Stromal cell of bone marrow (primary cell): ENCODE results near the gene LGALS3.

Experiments used
- DNase-seq: peaks from one replicate; pipeline ENCODE4 v3.0.0-alpha.2; 2012; ENCODE audit warnings: low read depth

LGALS3 gene

DNA sequence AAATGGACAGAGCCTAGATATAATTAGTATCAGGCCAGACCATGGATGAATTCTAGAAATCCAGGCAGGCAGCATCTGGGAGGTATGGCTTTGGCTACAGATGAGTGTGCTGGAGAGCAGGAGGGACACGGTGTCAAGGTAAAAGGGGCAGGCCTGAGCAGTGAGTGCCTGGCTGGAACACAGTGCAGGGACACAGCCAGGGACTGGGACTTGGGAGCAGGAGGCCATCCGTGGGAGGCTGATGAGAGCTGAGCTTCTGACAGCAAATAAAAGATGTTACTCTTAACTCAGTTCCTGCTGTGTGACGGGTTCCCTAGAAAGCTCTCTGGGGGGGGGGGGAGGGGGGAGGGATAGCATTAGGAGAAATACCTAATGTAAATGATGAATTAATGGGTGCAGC, 13.6 kb upstream of the LGALS3 start:
- no peak for DNase-seq

DNA sequence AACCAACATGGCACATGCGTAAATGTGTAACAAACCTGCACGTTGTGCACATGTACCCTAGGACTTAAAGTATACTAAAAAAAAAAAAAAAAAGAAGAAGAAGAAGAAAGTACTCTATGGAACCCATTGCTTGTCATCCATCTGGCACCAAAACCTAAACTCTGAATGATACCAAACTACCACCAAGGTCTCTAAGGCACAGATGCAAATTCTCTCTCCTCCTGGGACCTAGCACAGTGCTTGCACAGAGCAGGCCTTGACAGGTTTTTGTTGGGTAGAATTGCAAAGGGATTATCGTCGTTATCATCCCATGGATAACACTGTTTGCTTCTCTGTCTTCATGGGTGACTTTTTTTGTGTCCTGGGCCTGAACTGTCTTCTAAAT, 13.2 kb upstream of the LGALS3 start:
- DNase-seq: no peak

GRCh38 chr14:55116246-55117030, 12.6 kb upstream of the LGALS3 start:
- no peak for DNase-seq

DNA sequence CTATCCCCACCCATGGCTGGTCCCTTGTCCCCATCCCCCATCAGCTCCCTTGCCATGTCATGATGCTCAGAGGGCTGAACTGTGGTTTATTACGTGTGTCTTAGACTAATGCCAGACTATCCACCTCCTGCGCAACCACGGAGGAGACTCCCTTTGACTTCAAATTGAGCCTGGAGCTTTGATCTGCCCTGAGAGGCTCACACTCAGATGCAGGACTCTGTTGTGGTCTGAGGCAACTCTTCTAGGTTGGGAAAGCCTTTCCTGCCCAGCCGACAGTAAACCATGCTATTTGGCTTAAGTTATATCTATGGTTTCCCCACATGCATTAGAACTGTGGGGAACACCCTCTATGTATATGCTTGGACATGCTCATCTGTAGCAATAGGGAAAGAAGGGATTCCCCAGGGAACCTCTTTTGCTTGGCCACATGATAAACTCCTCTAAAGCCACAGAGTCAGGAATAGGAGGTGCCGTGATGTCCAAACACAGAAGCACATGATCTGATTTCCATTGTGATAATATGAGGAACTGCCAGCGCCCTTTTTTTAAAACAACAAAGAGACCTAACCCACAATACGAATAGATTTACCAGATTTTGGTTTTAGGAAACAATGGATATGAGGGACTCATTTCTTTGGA, 11.1 kb upstream of the LGALS3 start:
- no peak for DNase-seq

DNA sequence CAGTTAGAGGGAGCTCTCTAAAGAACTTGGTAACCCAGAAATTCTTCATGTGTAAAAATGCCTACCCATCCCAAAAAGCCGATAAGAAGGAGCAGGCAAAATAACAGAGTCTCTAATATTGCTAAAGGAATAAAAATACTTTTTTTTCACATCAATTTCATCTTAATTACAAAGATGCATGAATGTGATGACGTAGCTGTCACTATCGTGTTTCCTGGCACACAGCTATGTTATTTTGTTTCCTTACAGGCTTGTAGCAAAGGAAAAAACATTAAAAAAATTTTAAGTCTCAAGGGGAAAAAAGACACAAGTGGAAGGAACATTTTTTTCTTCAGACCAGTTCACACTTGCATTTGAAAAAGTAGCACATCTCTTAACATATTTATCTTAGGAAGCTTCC, 10.3 kb upstream of the LGALS3 start:
- no peak for DNase-seq

GRCh38 chr14:55120571-55121495, 8.2 kb upstream of the LGALS3 start:
- DNase-seq: no peak

- DNase-seq: no peak
Observed at GRCh38 chr14:55121628-55122439, 7.2 kb upstream of the LGALS3 start.

DNA sequence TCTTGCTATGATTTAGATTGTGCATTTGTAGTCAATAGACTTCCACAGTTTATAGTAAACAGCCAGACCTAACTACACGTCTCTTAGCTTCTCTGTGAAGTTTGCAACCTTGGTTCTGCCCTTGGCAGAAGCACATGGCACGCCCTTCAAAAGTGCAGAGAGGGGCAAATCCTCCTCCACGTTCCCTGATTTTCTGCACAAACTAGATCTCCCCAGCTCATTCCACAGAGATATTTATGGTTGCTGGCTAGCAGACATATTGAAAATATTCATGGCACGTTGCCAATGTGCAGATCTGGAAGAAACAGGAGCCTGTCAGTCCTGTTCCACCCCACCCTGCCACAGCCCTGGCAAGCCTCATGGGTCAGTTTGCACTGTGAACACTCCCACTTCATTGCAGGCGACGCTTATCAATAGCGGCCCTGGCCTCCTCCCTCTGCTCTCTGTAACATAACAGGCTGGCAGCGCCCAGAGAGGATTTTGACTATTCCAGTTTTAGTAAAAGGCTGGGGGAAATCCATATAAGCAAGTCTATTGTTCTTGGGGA, 6.5 kb upstream of the LGALS3 start:
- DNase-seq: no peak

GRCh38 chr14:55123101-55123500, 6.0 kb upstream of the LGALS3 start:
- DNase-seq: peak; percentile 83

GRCh38 chr14:55123852-55124639, 5.0 kb upstream of the LGALS3 start:
- no peak for DNase-seq

DNA sequence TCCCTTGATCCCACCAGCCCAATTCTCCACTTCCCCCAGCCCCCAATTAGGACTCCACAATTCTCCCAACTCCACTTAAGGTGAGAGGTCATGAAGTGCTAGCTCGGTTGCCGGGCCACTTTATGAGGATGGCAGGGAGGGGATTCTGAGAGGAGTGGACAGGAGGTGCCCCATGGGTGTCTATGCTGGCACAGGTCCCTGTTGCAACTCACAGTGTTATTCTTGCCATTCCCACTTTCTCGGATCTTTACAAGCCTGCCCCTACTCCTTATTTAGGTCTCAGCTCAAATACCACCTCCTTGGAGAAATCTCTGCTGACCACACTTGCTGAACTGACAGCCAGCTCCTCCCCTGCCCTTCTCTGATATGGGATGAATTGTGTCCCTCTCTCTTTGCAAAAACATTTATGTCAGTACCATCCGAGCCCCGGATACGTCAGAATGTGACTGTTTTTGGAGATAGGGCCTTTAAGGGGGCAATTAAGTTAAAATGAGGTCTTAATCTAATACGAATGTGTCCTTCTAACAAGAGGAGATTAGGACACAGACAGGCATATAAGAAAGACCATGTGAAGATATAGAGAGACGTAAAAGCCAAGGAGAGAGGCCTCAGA, 4.2 kb upstream of the LGALS3 start:
- no peak for DNase-seq

DNA sequence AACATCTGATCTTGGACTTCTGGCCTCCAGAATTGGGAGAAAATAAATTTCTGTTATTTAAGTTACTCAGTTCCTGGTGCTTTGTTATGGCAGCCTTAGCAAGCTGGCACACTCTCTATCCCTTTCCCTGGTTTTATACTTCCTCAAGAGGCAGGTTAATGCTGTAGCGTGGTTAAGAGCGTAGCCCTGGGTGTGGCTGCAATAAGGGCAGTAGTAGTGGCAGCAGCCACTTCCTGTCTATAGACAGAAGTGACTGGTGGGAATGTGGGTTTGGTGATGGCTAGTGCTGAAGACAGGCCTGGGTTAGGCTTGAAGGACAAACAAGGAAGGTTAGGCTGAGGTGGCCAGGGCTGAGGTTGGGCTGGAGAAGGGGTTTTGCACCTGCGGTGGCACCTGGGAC, 3.6 kb upstream of the LGALS3 start:
- no peak for DNase-seq

DNA sequence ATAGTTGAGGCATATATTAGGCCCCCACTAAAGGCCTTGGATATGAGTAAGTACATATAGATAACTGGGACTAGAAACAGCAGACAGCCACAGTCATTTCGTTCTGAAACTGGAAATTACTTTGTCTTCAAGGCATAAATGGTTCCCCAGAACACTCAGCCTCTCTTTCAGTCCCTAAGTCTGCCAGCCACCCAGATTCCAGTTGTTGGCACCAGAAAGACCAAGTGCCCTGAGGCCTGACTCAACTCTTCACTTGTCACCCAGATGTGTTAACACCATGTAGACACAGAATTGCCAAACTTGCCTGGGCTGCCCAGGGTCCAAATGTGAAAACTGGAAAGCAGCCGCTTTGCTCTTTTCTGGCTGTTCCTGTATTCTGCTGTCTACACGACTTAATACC, 3.0 kb upstream of the LGALS3 start:
- DNase-seq: no peak

DNA sequence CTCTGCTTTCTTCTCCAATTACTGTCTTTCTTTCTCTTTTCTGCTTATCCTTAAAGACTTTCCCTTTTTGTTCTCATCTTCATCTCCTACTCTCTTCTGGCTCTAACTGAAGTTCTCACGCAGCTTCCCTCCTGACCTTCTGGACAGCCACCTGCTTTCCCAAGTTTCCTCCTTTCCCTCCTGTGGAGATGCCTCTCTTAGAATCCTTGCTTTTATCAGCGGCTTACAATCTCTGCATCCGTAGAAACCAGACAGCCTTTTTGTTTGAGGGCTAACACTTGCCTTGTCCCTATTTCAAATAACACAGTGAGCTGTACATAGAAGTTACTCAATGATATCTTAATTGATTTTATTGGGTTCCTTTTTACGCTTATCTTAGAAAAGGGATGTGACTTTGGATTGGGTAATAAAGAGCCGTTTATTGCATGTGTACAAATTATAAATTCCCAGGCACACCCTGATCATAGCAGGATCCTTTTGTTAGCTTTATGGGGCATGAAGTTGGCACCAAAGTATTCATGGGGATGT, 2.1 kb upstream of the LGALS3 start:
- no peak for DNase-seq

DNA sequence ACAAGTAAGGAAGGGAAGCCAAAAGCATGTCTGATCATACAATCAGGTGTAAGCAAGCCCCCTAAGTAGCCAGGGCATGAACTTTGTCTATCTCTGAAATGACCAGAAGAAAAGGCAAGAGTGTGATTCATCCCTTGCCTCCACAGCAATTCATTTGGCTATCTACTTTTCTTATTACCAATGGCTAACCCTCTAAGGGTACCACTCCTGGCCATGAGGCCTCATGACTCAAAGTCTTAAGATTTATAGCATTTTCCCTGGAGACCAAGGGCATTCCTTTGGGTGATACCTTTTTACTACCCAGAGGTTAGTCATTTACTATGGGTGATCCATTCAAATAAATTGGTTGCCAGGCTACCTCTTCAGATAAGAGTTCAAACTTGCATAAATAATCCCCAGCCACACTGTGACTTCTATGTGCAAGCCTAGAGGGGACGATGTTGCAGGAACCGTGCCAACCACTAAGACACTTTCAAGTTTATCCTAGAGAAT, 1.5 kb upstream of the LGALS3 start:
- DNase-seq: no peak

DNA sequence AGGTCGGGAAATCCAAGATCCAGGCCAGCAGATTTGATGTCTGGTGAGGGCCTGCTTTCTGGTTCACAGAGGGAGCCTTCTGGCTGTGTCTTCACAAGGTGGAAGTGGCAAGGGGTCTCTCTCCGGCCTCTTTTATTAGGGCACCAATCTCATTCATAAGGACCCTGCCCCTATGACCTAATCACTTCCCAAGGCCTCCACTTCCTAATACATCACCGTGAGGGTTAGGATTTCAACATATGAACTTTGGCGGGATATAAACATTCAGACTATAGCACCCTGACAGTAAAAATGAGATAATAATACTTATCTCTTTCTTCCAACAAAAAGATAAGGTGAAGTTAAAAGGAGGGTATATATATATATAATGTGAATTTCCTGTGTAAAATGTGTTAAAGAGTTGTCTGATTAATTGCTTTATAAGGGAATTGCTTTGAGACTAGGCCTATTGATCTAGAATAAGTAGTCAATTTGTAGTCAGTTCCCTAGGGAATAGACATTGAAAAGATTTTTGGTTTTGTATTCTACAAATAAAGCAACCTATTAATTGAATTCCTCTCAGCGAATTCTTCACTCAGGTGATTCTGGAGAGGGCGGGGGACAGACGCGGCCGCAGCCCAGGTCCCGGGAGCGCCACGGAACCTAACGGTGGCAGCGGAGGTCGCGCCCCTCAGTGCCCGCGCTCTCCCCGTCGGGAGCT, 516 bp upstream of the LGALS3 start:
- DNase-seq: no peak

DNA sequence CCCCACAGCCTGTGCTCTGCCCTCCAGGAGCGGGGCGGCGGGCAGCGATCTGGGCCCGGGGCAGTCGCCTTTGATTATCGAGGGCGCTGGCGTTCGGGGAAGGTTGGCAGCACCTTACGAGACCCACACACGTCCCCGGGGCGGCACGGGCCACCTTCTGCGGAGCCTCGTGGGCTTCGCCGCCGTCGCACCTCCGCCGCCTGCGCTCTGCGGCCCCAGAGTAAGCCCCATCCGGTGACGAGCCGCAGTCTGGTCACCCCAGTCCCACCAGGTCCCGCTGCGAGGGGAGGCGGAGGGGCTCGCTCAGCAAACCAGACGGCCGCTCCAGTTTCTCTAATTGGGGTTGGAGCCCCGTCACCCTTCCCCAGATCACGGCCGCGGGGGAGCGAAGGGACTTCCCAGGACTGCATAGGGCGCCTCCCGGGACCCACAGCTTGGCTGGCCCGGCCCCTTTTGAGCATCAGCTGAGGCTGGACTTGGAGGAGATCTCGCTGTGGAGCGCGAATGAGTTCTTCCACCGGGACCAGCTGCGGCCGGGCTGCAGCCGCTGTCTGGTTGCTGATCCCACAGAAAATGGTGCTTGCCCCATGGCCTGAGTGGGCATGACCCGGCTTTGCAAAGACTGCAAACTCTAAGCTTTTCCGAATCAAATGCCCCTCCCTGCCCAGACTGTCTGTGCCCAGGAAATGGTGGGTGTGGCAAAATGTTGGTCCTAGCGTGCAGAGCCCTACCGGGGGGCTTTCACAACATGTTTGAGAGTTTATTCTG, 560 bp downstream of the LGALS3 start:
- DNase-seq: no peak

- DNase-seq: no peak
Observed at GRCh38 chr14:55130196-55130550, 1.1 kb downstream of the LGALS3 start.
